HG02623 (cell line): ENCODE measurements around the gene IL10RA.
A peak's percentile ranks its signal among the peaks of the same experiment; 100 is the strongest.
"Not testable (repeated sequence)": the region's sequence is repeated elsewhere in the genome, so short reads cannot be mapped to it uniquely, and the experiment has no call there.

Experiments
- ATAC-seq: cut with Tn5 transposase; IDR thresholded peaks from one replicate; pipeline ENCODE4 v1.9.1; 2021; ENCODE audit warnings: moderate library complexity; ENCODE audit not compliant: unreplicated experiment

IL10RA gene

GRCh38 chr11:117985953-117986887 is at the start of gene IL10RA:
Gene IL10RA, plus strand, starts transcription at chr11:117986394. Its CDS starts 74 bp downstream, at chr11:117986468.
- ATAC-seq: peak; percentile 88

GRCh38 chr11:117936973-117937372 is 49.2 kb upstream of the IL10RA start:
- no peak for ATAC-seq

- no peak for ATAC-seq
Observed at GRCh38 chr11:117940736-117941135, 45.5 kb upstream of the IL10RA start.

- ATAC-seq: no peak
Observed at GRCh38 chr11:117941163-117941707, 45.0 kb upstream of the IL10RA start.

- ATAC-seq: no peak
Observed at GRCh38 chr11:117941976-117942654, 44.1 kb upstream of the IL10RA start.

GRCh38 chr11:117944554-117944953 is 41.6 kb upstream of the IL10RA start:
- no peak for ATAC-seq

- ATAC-seq: no peak
Observed at GRCh38 chr11:117945047-117945810, 41.0 kb upstream of the IL10RA start.

GRCh38 chr11:117946156-117946841 is 39.9 kb upstream of the IL10RA start:
- ATAC-seq: no peak

- ATAC-seq: no peak
Observed at GRCh38 chr11:117946842-117947526, 39.2 kb upstream of the IL10RA start.

- not testable (repeated sequence) for ATAC-seq
Observed at GRCh38 chr11:117947751-117948150, 38.4 kb upstream of the IL10RA start.

GRCh38 chr11:117948466-117948865 is 37.7 kb upstream of the IL10RA start:
- not testable (repeated sequence) for ATAC-seq

- ATAC-seq: no peak
Observed at GRCh38 chr11:117949062-117949461, 37.1 kb upstream of the IL10RA start.

GRCh38 chr11:117950301-117950700 is 35.9 kb upstream of the IL10RA start:
- ATAC-seq: no peak

- ATAC-seq: no peak
Observed at GRCh38 chr11:117950993-117951961, 34.9 kb upstream of the IL10RA start.

GRCh38 chr11:117953024-117953671 is 33.0 kb upstream of the IL10RA start:
- ATAC-seq: no peak

GRCh38 chr11:117958949-117959348 is 27.2 kb upstream of the IL10RA start:
- no peak for ATAC-seq

- no peak for ATAC-seq
Observed at GRCh38 chr11:117959438-117960149, 26.6 kb upstream of the IL10RA start.
